GM12878 (cell line): ENCODE data around the gene FGF13.

Experiments used
- CTCF ChIP-seq, 3 experiments: IDR thresholded peaks in 2 of 3; conservative IDR thresholded peaks in 1 of 3; 2 replicates each; pipeline ENCODE4 v1.5.1; 2011; ENCODE audit warnings: low read depth in 3 of 3, low read length in 3 of 3, mild to moderate bottlenecking in 3 of 3, control low read depth in 2 of 3, moderate library complexity in 2 of 3, inconsistent platforms in 1 of 3, mixed read lengths in 1 of 3; ENCODE audit not compliant: control insufficient read depth in 2 of 3, insufficient read depth in 1 of 3; ENCODE audit errors: extremely low read depth in 1 of 3
- EZH2 ChIP-seq: IDR thresholded peaks from 2 replicates; pipeline ENCODE4 v1.6.1; 2012; ENCODE audit warnings: low read depth, mild to moderate bottlenecking, control low read depth, inconsistent platforms, low read length, borderline replicate concordance; ENCODE audit not compliant: control insufficient read depth
- POLR2AphosphoS5 ChIP-seq: IDR thresholded peaks from 2 replicates; pipeline ENCODE4 v1.6.1; 2011; ENCODE audit warnings: mild to moderate bottlenecking, low read length, inconsistent platforms
- USF2 ChIP-seq: IDR thresholded peaks from 2 replicates; pipeline ENCODE4 v1.6.1; 2011; ENCODE audit warnings: low read depth, low read length, improper control_type of control experiment, borderline replicate concordance
- ZNF592 ChIP-seq: fragments of 450-650 bp; IDR thresholded peaks from 2 replicates; pipeline ENCODE4 v1.6.1; 2017; ENCODE audit warnings: mild to moderate bottlenecking, moderate library complexity

DNA sequence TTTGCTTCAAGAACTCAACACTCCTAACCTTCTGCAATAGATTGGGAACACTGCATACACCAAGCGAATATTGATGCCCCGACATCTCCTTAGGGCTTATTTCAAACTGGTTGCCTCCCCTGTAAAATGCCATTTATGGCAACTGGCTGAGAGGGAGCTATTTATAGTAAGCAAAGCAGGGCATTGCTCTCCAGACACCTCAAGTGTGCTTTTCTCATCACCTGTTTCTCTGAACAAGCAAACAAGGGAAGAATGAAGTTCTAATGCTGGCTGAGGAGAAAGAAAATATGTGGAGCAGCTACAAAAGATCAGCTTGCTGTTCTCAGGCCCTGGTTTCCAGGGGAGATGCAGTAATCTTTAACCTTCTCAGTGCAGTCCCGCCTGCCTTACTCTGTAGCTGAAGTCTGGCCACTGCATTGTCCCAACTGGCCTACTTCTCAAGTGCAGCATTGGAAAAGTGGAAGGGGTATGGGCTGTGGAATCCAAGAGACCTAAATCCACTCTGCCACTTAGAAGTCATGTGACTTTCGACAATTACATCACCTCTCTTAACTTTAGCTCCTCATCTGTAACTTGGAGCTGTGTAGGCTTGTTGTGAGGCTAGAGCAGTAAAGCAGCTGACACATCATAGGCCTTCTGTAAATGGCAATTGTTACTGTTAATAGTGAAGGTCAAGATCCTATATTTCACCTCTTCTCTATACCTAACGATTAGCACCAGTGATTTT is 47.9 kb upstream of the FGF13 start:
- no peak for TF ChIP-seq CTCF (IDR thresholded peaks at IDR 0.05 in 2 of 3, conservative IDR thresholded peaks at IDR 0.05 in 1 of 3; ENCODE audit: control insufficient read depth in 2 of 3, extremely low read depth in 1 of 3, insufficient read depth in 1 of 3, low read depth in 3 of 3, low read length in 3 of 3)
- no peak for TF ChIP-seq USF2
- TF ChIP-seq ZNF592, result no peak
- TF ChIP-seq POLR2AphosphoS5, result no peak
- no peak for TF ChIP-seq EZH2
